ENCODE data around the gene RNF224. TPM values are rescaled to one million over a fixed set of nuclear protein-coding genes. Genes with fewer than 3 reads are reported as not detected.
A peak's percentile ranks its signal among the peaks of the same experiment; 100 is the strongest.

RNF224 gene
- total RNA-seq, 1 experiment from 2014 or later = 0.30 TPM

- no peaks in the 10 kb centered on the region for H3K27me3 ChIP-seq (ENCODE audit: insufficient read depth, low read length)
- peaks cover 27% of the 10 kb centered on the region for H3K79me2 ChIP-seq (ENCODE audit: insufficient read depth, low read length)
- H3K27ac ChIP-seq (ENCODE audit: low read depth, low read length) = peak overlapping the region; percentile 38; the same call in 1 of the 2 replicates
- H3K4me1 ChIP-seq (ENCODE audit: control insufficient read depth in 1 of 2, insufficient read depth in 2 of 2, low read length in 2 of 2) = peaks cover 35 to 57% of the 10 kb centered on the region in 2 experiments
- H3K4me2 ChIP-seq (ENCODE audit: low read length) = 0 out of 2 replicates have a peak overlapping the region, but pooled peaks have one; percentile 37
- no peaks in the 10 kb centered on the region for H3K9me3 ChIP-seq (ENCODE audit: control insufficient read depth in 1 of 2, insufficient read depth in 1 of 2, low read depth in 1 of 2, low read length in 2 of 2)
- no TSS peak for BruUV-seq (replicated peaks)
- no peak for ATAC-seq
- no peak overlapping the region for H3K4me3 ChIP-seq (replicated peaks in 1 of 2; ENCODE audit: low read depth in 1 of 2, low read length in 2 of 2)
- H3K9me2 ChIP-seq (ENCODE audit: insufficient read depth) = no peaks in the 10 kb centered on the region
- ChIA-PET POLR2A (interaction anchor here (2.2 kb wide), 1 partner anchor 46 kb away, joined by 6 read pairs; the partner anchor contains the start of gene TUBB4B), RAD21 (ENCODE audit: low non-redundant PET in 1 of 2, low total read pairs in 2 of 2, uncharacterized antibody in 2 of 2, unreplicated experiment in 2 of 2) (no interaction called here), CTCF (interaction anchor here (1.2 to 1.7 kb wide), 2 partner anchors 33 to 42 kb away, joined by 3 to 4 read pairs; partner anchors contain the start of gene RNF224)
- no peak overlapping the region for H2AFZ ChIP-seq (ENCODE audit: low read depth, low read length, poor library complexity, severe bottlenecking)
- peaks cover 0 to 6% of the 10 kb centered on the region in 2 experiments; a peak in 1 of 4 replicates for H3K36me3 ChIP-seq (ENCODE audit: control insufficient read depth in 1 of 2, insufficient read depth in 2 of 2, low read length in 2 of 2)
- DNase-seq (ENCODE audit: low read depth, low spot score) = no peak
- no peak overlapping the region for H3K9ac ChIP-seq (ENCODE audit: low read length)
- TF ChIP-seq EZH2 (IDR thresholded peaks at IDR 0.05) (no peak), SIN3A (IDR thresholded peaks at IDR 0.05; ENCODE audit: low read depth) (no peak), REST (IDR thresholded peaks at IDR 0.05; ENCODE audit: low read depth) (no peak), POLR2AphosphoS5 (IDR thresholded peaks at IDR 0.05; ENCODE audit: low read depth, low read length) (no peak), TCF7L2 (IDR thresholded peaks at IDR 0.05; ENCODE audit: borderline replicate concordance, extremely low read depth, insufficient read depth, insufficient read length) (no peak), SRF (IDR thresholded peaks at IDR 0.05; ENCODE audit: low read depth) (no peak), EGR1 (IDR thresholded peaks at IDR 0.05; ENCODE audit: low read depth) (no peak), FOSL1 (IDR thresholded peaks at IDR 0.05; ENCODE audit: low read depth) (no peak)
- TF ChIP-seq, protein P1, sequence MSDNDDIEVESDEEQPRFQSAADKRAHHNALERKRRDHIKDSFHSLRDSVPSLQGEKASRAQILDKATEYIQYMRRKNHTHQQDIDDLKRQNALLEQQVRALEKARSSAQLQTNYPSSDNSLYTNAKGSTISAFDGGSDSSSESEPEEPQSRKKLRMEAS (IDR thresholded peaks at IDR 0.05) = no peak
- no peaks in the 10 kb centered on the region for H4K20me1 ChIP-seq (ENCODE audit: insufficient read depth)
- intact Hi-C loops (cut with micrococcal nuclease) = no loop called here
Observed at GRCh38 chr9:137194388-137194787, 32.9 kb upstream of the RNF224 start.

Data from HCT116 (cell line).